PC-3 (cell line): ENCODE measurements around the gene MAP1LC3A.

Experiments
- CTCF ChIP-seq: fragments of 300-600 bp; sonication (generic); conservative IDR thresholded peaks from 2 replicates; pipeline ENCODE4 v1.5.1; 2017; ENCODE audit warnings: antibody characterized with exemption, low read depth, mild to moderate bottlenecking, low read length
- EZH2 ChIP-seq: fragments of 300-600 bp; sonication (generic); IDR thresholded peaks from one replicate; pipeline ENCODE4 v1.6.1; 2017; ENCODE audit warnings: antibody characterized with exemption, mild to moderate bottlenecking, low read length; ENCODE audit not compliant: unreplicated experiment

- TF ChIP-seq CTCF (no peak), EZH2 (no peak)
Measured at GRCh38 chr20:34534391-34535165, 23.9 kb upstream of the MAP1LC3A start.
